Hypothalamus (tissue), 51 donors: ENCODE results near the gene NEK1.
A peak's percentile ranks its signal among the peaks of the same experiment; 100 is the strongest.
"Not testable (repeated sequence)": the region's sequence is repeated elsewhere in the genome, so short reads cannot be mapped to it uniquely, and the experiment has no call there.

Experiments used
- DNase-seq, 51 donors: peaks; one replicate each; lab custom pipeline; 2025; lab: John Stamatoyannopoulos, UW

The NEK1 gene

DNA sequence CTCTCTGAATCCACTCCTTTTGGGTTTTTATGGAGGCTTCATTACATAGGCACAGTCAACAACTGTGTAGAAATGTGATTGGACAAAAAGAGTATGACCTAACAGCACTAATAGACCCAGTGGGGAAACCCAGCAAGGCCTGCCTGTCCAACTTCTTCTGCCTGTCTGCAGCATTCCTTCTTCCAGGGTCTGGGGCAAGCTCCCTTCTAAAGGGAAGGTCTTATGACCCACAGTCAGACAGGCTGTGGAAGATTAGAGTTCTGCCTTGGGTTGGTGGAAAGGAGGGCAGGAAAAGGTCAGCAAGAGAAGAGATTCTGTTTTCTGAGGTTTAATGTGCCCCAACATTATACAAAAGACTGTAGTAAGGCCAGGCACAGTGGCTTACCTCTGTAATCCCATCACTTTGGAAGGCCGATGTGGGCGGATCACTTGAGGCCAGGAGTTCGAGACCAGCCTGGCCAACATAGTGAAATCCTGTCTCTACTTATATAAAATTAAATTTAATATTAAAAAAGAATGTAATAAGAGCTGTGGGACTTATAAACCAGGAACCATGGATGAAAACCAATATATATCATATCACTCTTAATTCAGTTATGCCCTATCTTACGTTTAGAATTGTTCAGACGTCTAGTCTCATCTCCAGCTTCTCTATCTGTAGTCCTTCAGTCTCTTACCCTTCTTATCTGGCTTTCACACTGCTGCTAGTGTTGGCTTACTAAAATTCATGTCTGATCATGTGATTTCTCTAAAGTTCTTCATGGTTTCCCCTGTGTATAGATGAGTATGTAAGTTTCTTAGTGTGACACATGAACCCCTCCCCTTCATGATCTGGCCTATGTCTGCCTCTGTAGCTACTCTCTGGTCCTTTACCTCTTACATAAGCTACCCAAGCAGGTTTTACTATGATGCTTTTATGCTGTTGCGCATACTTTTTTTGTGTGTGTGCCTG lies 14.2 kb upstream of the NEK1 start:
- no peak for DNase-seq

DNA sequence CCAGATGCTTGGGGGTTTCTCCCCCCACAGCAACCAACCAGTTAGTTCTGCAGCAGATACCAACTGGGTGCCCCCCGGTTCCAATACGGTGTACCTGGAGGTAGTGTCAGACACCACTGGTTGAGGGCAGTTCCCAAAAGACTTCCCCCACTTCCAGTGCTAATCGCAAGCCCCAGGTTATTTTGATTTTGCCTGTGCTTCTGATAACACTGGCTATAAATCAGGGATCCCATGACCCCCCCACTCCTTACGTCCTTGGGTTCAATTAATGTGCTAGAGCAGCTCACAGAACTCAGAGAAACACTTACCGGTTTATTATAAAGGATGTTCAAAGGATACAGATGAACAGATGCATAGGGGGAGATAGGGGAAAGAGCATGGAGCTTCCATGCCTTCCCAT lies 13.5 kb upstream of the NEK1 start:
- DNase-seq: no peak

DNA sequence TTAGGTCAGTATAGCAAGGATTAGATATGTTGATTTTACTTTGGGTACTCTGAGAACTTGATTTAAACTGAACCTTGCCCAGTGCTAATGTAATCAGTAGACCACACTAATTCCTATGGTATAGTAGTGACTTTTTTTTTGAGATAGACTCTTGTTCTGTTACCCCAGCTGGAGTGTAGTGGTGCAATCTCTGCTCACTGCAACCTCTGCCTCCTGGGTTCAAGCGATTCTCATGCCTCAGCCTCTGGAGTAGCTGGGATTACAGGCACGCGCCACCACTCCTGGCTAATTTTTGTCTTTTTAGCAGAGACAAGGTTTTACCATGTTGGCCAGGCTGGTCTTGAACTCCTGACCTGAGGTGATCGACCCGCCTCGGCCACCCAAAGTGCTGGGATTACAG lies 11.6 kb upstream of the NEK1 start:
- DNase-seq: not testable (repeated sequence)

DNA sequence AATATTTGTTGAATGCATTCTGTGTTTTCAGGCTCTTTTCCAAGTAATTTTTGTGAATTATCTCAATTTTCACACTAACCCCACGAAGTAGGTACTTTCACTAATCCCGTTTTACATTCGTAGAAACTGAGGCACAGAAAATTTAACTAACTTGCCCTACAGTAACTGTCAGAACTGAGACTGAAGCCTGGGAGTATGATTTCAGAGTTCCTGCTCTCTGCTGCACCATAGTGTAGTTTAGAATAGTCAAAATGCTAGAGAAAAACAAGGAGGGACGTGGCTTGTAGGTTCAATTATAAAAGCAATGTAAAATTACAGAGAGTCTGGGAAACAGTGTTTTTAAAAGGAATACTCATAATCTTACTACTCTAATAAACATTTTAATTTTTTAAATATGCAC lies 10.2 kb upstream of the NEK1 start:
- DNase-seq: no peak

DNA sequence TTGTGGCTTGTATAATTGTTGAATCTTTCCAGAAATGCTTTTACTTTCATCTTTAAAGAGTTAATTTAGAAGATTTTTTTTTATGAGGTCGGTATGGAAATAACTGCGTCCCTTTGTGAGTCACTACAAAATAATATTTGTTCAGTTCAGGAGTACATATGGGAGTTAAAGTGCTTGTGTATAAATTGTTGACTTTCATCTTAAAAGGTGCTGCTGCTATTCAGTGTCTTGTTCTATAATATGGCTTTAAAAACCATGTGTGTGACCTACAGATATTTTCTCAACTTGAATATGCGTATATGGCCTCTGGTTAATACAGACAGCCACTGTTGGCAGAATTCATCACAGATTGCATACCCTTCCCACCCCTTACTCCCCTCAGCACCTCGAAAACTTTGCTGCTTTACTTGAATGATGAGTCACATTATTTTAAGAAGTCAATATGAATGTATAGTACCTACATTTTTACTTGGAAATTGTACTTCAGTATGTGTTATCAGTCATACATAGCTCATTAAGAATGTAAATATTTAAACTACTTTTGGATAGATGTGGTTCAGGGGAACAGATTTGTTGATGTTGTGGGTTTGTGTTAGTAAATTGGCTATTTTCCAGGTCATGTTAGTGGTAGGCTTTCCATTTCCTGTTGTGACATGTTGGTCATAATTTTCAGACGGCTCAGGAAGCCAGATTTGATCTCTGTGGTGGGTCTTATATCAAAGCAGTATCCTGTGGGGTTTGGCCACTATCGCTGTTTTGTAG lies 9.5 kb upstream of the NEK1 start:
- no peak for DNase-seq

DNA sequence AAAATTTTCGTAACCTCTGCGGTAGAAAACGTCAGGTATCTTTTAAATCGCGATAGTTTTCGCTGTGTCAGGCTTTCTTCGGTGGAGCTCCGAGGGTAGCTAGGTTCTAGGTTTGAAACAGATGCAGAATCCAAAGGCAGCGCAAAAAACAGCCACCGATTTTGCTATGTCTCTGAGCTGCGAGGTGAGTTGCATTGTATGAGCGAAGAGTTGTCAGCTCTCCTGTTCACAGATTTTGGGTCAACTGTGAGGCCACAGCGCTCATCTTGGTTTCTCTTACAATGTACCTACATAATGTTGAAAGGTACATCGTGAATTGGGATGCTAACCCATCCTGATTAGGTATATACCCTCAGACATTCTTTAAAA lies 8.5 kb upstream of the NEK1 start:
- peak in 14 of 51 donors; percentile 0 to 37 (median 12) for DNase-seq

DNA sequence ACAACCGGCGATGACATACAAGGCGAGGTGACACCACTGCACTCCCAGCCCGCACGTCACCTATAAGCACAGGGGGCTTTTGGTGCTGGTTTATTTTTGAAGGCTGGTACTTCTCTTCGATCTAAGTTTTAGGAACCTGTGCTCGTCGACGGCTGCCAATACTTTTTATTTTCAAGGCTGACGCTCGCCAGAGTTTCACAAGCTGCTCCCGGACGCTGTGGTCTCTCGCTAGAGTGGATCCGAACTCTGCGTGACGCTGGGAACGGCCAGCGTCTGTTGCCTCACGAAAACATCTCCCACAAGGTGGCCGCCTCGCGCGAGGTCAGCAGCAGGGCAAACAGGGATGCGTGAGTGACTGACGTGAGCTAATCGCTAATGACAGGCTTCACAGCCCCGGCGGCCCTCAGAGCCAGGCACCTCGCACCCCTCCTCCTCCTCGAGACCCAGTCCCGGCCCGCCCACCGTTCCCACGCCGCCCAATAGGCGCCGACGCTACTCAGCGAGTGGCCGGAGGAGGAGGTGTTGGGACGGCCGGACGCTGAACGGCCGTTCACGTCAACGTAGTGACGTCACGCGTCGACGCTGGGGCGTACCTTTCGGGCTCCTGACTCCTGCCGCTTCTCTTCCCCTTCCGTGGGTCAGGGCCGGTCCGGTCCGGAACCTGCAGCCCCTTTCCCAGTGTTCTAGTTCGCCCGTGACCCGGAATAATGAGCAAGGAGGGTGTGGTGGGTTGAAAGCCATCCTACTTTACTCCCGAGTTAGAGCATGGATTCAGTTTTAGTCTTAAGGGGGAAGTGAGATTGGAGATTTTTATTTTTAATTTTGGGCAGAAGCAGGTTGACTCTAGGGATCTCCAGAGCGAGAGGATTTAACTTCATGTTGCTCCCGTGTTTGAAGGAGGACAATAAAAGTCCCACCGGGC lies 7.8 kb upstream of the NEK1 start, which contains the start of gene CLCN3:
CLCN3 (plus strand) TSS at position 621 of the 922 bp plus-strand sequence. CDS start 15,351 bp downstream, outside the sequence.
- peak; percentile 72 to 99 (median 96) for DNase-seq

DNA sequence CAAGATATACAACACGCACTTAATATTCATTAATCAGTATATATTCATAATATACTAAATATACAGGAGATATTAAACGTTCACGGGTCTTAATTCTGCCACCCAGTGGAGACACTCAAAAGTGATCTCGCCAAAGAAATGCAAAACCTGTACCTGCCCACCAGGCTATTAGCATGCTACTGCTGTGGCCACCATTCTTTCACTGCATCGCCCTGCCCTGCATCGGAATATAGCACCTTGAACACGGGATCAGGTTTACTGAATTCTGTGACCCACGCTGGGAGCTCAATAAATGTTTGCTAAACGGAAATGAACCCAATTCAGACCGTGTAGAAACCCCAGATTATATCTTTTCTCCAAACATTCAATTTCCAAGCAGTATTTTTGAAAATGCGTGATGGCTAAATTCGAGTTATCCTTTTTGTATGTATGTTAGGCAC lies 7.2 kb upstream of the NEK1 start:
- DNase-seq: peak in 32 of 51 donors; percentile 1 to 85 (median 17)

DNA sequence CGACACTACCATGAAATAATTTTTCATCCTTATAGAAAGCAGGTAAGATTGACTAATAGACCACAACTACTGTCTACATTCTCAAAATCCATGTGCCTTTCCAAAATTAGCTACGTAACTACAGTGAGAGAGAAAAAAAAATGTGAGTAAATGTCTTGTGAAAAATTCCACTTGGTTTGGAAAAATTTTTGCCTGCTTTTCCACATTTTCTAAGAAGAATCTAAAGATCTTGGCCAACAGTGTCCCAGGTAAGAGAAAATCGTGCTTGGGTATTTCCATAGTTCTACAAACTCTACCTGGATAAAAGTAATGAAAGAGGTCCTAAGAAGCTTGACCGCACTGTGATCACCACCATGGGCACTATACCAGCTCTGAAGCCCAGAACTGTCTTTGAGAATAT lies 6.6 kb upstream of the NEK1 start:
- DNase-seq: peak in 1 of 51 donors; percentile 20

DNA sequence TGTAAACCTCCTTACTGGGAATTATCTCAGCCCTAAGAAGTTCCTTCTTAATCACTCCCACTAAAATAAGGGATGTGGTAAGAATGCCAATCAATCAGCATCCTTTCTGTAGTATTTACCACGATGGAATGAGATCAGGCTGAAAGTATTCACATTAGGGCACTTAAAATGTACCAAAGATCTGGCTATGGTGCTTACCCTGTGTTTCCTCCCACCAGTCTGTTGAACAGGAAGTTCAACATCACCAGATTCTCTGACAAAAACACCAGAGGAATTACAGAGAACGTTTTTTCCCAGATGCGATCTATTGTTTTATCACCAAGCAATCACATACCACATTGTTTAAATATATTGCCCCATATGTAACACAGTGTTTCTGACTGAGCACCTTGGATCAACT lies 5.9 kb upstream of the NEK1 start:
- DNase-seq: no peak

DNA sequence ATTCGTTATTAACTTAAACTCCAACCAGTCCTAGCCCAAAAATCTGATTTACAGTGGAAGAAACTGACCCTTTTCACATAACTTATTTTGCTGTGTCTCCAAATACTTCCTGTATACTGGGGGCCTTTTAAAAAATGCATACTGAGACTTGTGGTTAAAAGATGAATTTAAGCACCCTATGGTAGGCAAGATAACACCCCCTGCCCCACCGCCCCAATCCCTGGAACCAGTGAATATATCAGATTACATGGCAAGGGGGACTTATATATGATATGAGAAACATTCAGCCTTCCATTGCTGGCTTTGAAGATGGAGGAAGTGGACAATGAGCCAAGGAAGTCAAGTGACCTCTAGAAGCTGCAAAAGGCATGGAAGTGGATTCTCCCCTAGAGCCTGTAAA lies 4.9 kb upstream of the NEK1 start:
- no peak for DNase-seq

DNA sequence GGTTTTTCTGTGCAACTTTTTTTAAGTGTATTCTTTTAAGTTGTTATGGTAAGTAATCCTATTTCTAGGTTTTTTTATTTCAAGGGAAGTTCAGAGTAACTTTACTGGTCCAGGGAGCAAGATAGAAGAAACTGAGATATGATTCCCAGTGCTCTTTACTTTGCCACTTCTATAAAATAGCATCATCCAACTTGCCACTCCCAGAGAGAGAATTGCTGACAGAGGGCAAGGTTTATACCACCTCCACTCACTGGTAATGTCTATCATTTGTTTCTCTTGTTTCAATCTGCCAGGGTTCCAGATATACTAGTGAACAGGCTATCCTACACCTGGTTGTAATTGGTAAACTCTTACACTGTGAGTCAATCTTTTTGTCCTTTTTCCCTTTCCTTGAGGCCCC lies 4.5 kb upstream of the NEK1 start:
- no peak for DNase-seq

DNA sequence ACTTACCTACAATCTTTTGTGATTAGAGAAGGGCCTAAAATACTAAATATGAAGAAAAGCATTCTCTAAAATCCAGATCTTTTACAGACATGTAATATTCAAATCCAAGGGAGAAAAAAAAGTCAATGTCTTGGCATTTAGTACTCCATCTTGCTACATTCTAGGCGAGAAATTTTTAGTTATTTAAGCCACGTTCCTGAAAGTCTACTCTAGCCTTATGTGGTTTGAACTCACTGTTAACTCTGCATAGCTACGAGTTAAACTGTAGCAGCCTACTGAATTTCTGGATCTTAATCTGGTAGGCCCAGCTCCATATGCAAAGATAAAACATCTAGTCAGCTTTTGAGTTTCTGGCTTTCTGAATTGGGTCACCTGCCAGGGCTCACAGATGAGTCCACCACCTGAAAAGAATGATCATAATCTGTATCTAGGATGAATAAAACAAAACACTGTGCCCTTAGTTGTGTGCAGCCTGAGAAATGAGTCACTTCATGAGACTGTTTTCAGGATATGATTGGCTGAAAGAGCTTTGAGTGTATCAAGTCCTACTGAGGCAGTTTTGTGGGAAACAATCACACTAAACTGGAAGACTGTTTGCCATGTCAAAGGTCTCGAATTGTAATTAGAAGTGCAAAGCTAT lies 3.2 kb upstream of the NEK1 start:
- DNase-seq: no peak

DNA sequence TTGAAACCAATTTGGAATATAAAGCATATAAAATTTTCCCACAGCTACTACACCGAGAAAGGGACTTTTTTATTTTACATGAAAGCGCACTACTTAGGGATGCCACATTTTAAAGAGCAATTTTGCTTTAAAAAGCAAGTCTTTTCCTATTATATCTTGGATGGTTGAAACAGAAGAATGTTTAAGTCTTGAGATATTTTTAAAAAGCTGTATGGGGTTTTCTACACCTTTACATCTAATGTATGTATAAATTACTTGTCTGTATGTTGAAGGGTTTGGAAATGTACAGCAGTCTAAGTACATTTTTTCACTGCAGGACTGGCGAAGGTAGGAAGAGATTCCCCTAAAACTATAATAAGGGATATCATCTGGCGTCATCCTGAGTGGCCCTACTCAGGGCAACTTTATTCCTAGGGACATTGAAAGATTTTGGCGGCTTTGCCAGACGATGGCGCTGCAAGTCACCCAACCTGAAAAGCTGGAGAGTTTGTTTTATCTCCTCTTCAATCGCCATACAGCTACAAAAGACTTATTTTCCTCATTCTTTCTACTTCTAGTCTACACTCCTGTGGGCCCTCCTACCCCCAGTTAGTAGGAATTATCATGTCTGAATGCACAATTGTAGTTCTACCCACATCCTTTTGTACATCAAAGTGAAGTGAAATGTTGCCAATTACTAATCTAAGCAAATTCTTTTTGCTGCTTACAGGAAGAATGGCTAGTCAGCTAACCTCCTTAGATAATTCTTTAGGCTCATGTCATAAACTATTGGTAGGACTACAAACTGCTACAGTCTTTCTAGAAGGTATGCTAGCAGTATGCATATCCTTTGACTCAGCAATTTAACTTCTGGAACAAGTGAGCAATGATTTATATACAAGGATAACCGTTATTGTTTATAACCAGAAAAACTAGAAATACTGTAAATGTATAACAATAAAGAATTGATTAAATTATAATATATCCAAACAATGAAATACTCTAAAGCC lies 782 bp upstream of the NEK1 start:
- peak in 50 of 51 donors; percentile 2 to 85 (median 52) for DNase-seq

DNA sequence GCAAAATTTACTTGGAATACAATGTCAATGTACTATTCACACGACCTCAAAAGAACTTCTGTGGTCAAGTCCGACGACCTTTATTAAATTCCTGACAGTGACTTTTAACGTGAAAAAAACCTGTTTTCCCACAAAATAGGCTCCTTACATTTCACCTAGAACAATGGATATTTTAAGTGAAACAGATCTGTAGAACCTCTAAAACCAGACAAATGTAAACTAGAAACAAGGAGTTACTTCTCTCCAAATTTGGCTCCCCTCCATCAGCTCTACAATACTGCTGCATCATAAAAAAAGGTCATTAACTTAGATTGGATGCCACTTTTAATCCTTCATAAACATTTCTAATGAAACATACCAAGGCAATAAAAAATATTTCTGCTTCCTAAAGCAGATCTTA lies 1.2 kb downstream of the NEK1 start:
- peak in 1 of 51 donors; percentile 27 for DNase-seq

DNA sequence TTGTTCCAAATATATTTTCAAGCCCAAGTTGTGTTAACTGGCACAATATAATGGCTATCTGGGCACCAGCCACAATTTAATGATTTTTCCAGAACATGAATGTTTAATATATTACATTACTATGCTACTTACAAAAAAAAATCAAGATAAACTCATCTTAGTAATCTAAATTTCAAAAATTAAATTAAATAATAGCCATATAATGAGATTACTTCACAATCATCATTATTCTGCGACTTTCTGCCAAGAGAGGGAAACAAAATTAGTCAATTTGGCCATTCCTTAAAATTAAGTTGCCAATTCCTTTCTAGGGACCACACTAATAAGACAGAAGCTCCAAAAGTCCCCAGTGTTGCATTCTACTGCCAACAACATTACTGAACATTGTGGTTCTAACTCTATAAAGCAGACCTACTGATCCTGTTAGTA lies 7.5 kb downstream of the NEK1 start:
- DNase-seq: peak in 1 of 51 donors; percentile 5

DNA sequence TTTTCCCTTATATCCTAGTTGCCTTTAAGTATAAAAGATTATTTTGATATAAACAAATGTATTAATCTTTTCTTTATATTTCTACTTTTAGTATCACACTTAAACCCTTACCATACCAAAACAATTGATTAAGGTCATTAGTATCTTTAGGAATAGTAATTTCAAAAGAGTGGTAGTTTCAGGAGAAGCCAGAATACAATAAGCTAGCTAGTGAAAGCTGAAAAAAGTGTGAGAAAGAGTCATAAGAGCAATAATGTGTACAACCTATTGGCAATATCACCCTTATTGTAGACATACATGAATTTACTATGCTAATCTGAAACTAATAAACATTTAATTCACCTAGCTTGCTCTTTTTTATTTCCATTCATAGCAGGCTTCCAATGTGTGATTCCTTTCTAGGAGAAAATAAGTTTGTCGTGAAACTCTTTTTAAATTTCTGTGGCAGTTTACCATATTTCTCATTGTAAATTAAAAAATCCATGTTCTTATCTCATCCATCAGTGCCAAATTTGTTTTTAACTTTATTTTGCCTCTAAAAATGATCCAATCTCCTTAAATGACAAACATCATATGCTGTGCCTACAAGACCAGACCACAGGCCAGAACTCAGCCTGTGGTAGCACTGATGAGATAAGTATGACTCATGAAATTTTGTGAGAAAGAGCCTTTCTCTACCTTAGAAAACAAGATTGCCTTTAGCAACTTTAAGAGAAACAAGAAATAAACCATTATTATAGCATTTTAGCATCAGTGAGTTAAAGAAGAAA lies 8.1 kb downstream of the NEK1 start:
- DNase-seq: no peak

DNA sequence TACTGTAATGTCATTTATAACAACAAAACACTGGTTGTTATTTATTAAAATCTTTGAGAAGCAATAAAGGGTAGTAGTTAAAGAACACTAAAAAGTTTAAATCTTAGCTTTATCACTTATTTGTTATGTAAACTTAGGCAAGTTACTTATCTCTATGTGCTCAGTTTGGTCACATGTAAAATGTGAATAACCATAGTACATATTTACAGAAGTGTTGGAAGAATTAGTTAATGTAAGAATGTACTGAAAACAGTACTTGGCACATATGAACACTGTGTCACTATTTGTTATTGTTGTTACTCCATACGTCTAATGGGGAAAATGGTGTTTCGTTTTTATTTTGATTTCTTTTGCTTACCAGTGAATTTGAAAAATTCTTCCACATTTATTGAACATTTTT lies 9.1 kb downstream of the NEK1 start:
- DNase-seq: no peak
